ENCODE results near the gene TYMP.

DNA sequence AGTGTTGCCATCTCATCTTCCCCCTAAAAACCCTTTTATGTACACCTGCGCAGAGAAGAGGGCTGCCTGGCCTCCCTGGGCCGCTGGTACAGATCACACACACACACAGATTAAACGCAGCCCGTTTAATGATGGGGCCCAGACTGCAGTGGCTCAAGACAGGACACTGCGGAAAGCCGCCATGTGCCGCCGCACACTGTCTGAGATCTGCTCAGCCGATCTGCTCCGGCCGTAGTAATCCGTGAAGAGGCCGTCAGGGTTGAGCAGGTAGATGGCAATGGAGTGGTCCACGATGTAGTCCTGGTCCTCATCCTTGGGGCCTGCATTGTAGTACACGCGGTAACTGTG, 6.4 kb downstream of the TYMP start:
- TF ChIP-seq, protein P1, sequence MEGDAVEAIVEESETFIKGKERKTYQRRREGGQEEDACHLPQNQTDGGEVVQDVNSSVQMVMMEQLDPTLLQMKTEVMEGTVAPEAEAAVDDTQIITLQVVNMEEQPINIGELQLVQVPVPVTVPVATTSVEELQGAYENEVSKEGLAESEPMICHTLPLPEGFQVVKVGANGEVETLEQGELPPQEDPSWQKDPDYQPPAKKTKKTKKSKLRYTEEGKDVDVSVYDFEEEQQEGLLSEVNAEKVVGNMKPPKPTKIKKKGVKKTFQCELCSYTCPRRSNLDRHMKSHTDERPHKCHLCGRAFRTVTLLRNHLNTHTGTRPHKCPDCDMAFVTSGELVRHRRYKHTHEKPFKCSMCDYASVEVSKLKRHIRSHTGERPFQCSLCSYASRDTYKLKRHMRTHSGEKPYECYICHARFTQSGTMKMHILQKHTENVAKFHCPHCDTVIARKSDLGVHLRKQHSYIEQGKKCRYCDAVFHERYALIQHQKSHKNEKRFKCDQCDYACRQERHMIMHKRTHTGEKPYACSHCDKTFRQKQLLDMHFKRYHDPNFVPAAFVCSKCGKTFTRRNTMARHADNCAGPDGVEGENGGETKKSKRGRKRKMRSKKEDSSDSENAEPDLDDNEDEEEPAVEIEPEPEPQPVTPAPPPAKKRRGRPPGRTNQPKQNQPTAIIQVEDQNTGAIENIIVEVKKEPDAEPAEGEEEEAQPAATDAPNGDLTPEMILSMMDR (IDR thresholded peaks at IDR 0.05; ENCODE audit: low read length): no peak
- no peak for TF ChIP-seq EZH2 (optimal IDR thresholded peaks at IDR 0.05; ENCODE audit: low read depth, low read length)
